IPS-18c (cell line): ENCODE data around the gene GMEB2.
"Not testable (repeated sequence)": the region's sequence is repeated elsewhere in the genome, so short reads cannot be mapped to it uniquely, and the experiment has no call there.

Source experiments
- H3K4me3 ChIP-seq: 2 replicates; pipeline ENCODE4 v1.7.0; 2013; ENCODE audit warnings: low read depth, mild to moderate bottlenecking, low read length, moderate library complexity; ENCODE audit not compliant: insufficient read depth
- H3K9me3 ChIP-seq: one replicate; pipeline ENCODE4 v1.6.1; 2013; ENCODE audit warnings: mild to moderate bottlenecking, low read length, moderate library complexity; ENCODE audit not compliant: control insufficient read depth, insufficient read depth

GMEB2 gene

GRCh38 chr20:63601679-63602078 is 25.2 kb downstream of the GMEB2 start:
- not testable (repeated sequence) for H3K4me3 ChIP-seq, H3K9me3 ChIP-seq

GRCh38 chr20:63599396-63600050 is 27.4 kb downstream of the GMEB2 start:
- Histone ChIP-seq H3K4me3 (no peak overlapping the region), H3K9me3 (no peaks in the 10 kb centered on the region)

- H3K4me3 ChIP-seq = no peak overlapping the region
- H3K9me3 ChIP-seq = no peaks in the 10 kb centered on the region
These were observed 28.2 kb downstream of the GMEB2 start for GRCh38 chr20:63598479-63599395.

GRCh38 chr20:63597651-63598478 is 29.0 kb downstream of the GMEB2 start:
- Histone ChIP-seq H3K9me3 (no peaks in the 10 kb centered on the region), H3K4me3 (no peak overlapping the region)

- no peaks in the 10 kb centered on the region for H3K9me3 ChIP-seq
- no peak overlapping the region for H3K4me3 ChIP-seq
These were observed 30.5 kb downstream of the GMEB2 start for GRCh38 chr20:63596423-63596822.

- H3K9me3 ChIP-seq = no peaks in the 10 kb centered on the region
These were observed 31.3 kb downstream of the GMEB2 start for GRCh38 chr20:63595416-63596127.

GRCh38 chr20:63594043-63594561 is 32.8 kb downstream of the GMEB2 start:
- H3K4me3 ChIP-seq = no peak overlapping the region

More at GRCh38 chr20:63595416-63596127, 31.3 kb downstream of the GMEB2 start:
- no peak overlapping the region; the same call in 1 of the 2 replicates for H3K4me3 ChIP-seq

GRCh38 chr20:63592661-63593060 is 34.2 kb downstream of the GMEB2 start:
- H3K4me3 ChIP-seq = no peak overlapping the region
- H3K9me3 ChIP-seq = no peaks in the 10 kb centered on the region

More at GRCh38 chr20:63594043-63594561, 32.8 kb downstream of the GMEB2 start:
- no peaks in the 10 kb centered on the region for H3K9me3 ChIP-seq

GRCh38 chr20:63591786-63592355 is 35.0 kb downstream of the GMEB2 start:
- H3K9me3 ChIP-seq = no peaks in the 10 kb centered on the region
- H3K4me3 ChIP-seq = no peak overlapping the region

GRCh38 chr20:63591147-63591533 is 35.8 kb downstream of the GMEB2 start:
- H3K4me3 ChIP-seq = no peak overlapping the region
- H3K9me3 ChIP-seq = no peaks in the 10 kb centered on the region

GRCh38 chr20:63590218-63591146 is 36.4 kb downstream of the GMEB2 start:
- no peak overlapping the region for H3K4me3 ChIP-seq
- no peaks in the 10 kb centered on the region for H3K9me3 ChIP-seq

GRCh38 chr20:63589261-63590217 is 37.4 kb downstream of the GMEB2 start:
- Histone ChIP-seq H3K4me3 (no peak overlapping the region), H3K9me3 (no peaks in the 10 kb centered on the region)

- H3K4me3 ChIP-seq = no peak overlapping the region
- H3K9me3 ChIP-seq = no peaks in the 10 kb centered on the region
These were observed 38.3 kb downstream of the GMEB2 start for GRCh38 chr20:63588641-63589041.

GRCh38 chr20:63587776-63588591 is 38.9 kb downstream of the GMEB2 start:
- Histone ChIP-seq H3K9me3 (no peaks in the 10 kb centered on the region), H3K4me3 (no peak overlapping the region)
